HepG2 (cell line): ENCODE results near the gene ZNF606. TPM values are rescaled to one million over a fixed set of nuclear protein-coding genes. Genes with fewer than 3 reads are reported as not detected.
A peak's percentile ranks its signal among the peaks of the same experiment; 100 is the strongest.

Experiments used
- FLYWCH1 ChIP-seq: sonication (generic); formaldehyde crosslinking; IDR thresholded peaks from 2 replicates; pipeline ENCODE4 v1.8.1; 2023; ENCODE audit warnings: mild to moderate bottlenecking, missing genetic modification reagents
- FOXA3 ChIP-seq: IDR thresholded peaks from 2 replicates; pipeline ENCODE4 v1.6.1; 2016; ENCODE audit warnings: missing genetic modification reagents, missing compliant biosample characterization
- FUBP1 ChIP-seq: sonication (generic); formaldehyde crosslinking; IDR thresholded peaks from 2 replicates; pipeline ENCODE4 v1.5.1; 2020; ENCODE audit warnings: missing genetic modification reagents, mild to moderate bottlenecking, borderline replicate concordance
- GZF1 ChIP-seq: sonication (generic); formaldehyde crosslinking; IDR thresholded peaks from 2 replicates; pipeline ENCODE4 v1.5.1; 2020; ENCODE audit warnings: mild to moderate bottlenecking, missing genetic modification reagents
- HNRNPH1 ChIP-seq: fragments of 200-400 bp; formaldehyde crosslinking; optimal IDR thresholded peaks from 2 replicates; pipeline ENCODE3; 2017; ENCODE audit warnings: mild to moderate bottlenecking, low read depth, low read length
- HOXA7 ChIP-seq: sonication (generic); formaldehyde crosslinking; IDR thresholded peaks from 2 replicates; pipeline ENCODE4 v1.8.1; 2022; ENCODE audit warnings: mild to moderate bottlenecking, missing genetic modification reagents, moderate library complexity
- RBAK ChIP-seq: sonication (generic); formaldehyde crosslinking; IDR thresholded peaks from 2 replicates; pipeline ENCODE4 v1.5.1; 2020; ENCODE audit warnings: mild to moderate bottlenecking, missing genetic modification reagents
- REPIN1 ChIP-seq: sonication (generic); formaldehyde crosslinking; IDR thresholded peaks from 2 replicates; pipeline ENCODE4 v1.8.0; 2022; ENCODE audit warnings: missing genetic modification reagents, low read depth, mild to moderate bottlenecking, borderline replicate concordance
- SAP130 ChIP-seq: IDR thresholded peaks from 2 replicates; pipeline ENCODE4 v1.6.1; 2016; ENCODE audit warnings: low read depth
- SMC3 ChIP-seq: IDR thresholded peaks from 2 replicates; pipeline ENCODE4 v1.6.1; 2011; ENCODE audit warnings: low read length, improper control_type of control experiment
- THAP9 ChIP-seq: sonication (generic); formaldehyde crosslinking; IDR thresholded peaks from 2 replicates; pipeline ENCODE4; 2020; ENCODE audit warnings: missing genetic modification reagents, mild to moderate bottlenecking, borderline replicate concordance
- TOE1 ChIP-seq: sonication (generic); formaldehyde crosslinking; IDR thresholded peaks from 2 replicates; pipeline ENCODE4 v1.4.0; 2020; ENCODE audit warnings: mild to moderate bottlenecking, missing genetic modification reagents
- ZBTB38 ChIP-seq: sonication (generic); formaldehyde crosslinking; IDR thresholded peaks from 2 replicates; pipeline ENCODE4 v1.5.1; 2020; ENCODE audit warnings: mild to moderate bottlenecking, missing genetic modification reagents
- ZFX ChIP-seq: sonication (generic); formaldehyde crosslinking; IDR thresholded peaks from 2 replicates; pipeline ENCODE4 v1.4.0; 2020; ENCODE audit warnings: mild to moderate bottlenecking, low read depth, missing genetic modification reagents, moderate library complexity
- ZNF224 ChIP-seq: sonication (generic); formaldehyde crosslinking; IDR thresholded peaks from 2 replicates; pipeline ENCODE4 v1.5.0; 2020; ENCODE audit warnings: mild to moderate bottlenecking, missing genetic modification reagents
- ZNF253 ChIP-seq: sonication (generic); formaldehyde crosslinking; IDR thresholded peaks from 2 replicates; pipeline ENCODE4 v1.8.0; 2022; ENCODE audit warnings: mild to moderate bottlenecking, missing genetic modification reagents, borderline replicate concordance
- ZNF780A ChIP-seq: sonication (generic); formaldehyde crosslinking; IDR thresholded peaks from 2 replicates; pipeline ENCODE4 v1.8.0; 2022; ENCODE audit warnings: mild to moderate bottlenecking, missing genetic modification reagents, moderate library complexity
- ZSCAN31 ChIP-seq: sonication (generic); formaldehyde crosslinking; IDR thresholded peaks from 2 replicates; pipeline ENCODE4 v1.5.0; 2020; ENCODE audit warnings: low read depth, mild to moderate bottlenecking, missing genetic modification reagents
- polyA plus RNA-seq, 8 experiments: library from polyadenylated mRNA; depleted of rRNA in 3 of 8; stranded (reverse) in 7 of 8; unstranded in 1 of 8; fragments of >200 nt; fragmentation: Illumina TruSeq in 4 of 8; extraction: Trizol in 4 of 8; gene quantifications; 2 replicates each; pipeline versions ENCODE4 v1.2.1 to v1.2.3, GENCODE V29; 2011 to 2016; ENCODE audit warnings: low read depth in 4 of 8, missing spikeins in 1 of 8, mixed read lengths in 1 of 8; ENCODE audit not compliant: insufficient read depth in 1 of 8
- total RNA-seq, 5 experiments: library from RNA; depleted of rRNA; stranded (reverse); fragments of >200 nt; fragmentation: Illumina TruSeq; extraction: Trizol; gene quantifications; 2 replicates each; pipeline ENCODE4 v1.2.3, GENCODE V29; 2016; ENCODE audit warnings: low read depth in 1 of 5
- TF ChIP-seq, protein P1 (sequence below): sonication (generic); formaldehyde crosslinking; IDR thresholded peaks from 2 replicates; pipeline ENCODE4 v1.9.0; 2021; ENCODE audit warnings: missing genetic modification reagents, mild to moderate bottlenecking, borderline replicate concordance
- TF ChIP-seq, protein P2 (sequence below): IDR thresholded peaks from 2 replicates; pipeline ENCODE4 v1.6.1; 2016; ENCODE audit warnings: missing genetic modification reagents, missing compliant biosample characterization
- TF ChIP-seq, protein P3 (sequence below): sonication (generic); formaldehyde crosslinking; conservative IDR thresholded peaks from 2 replicates; pipeline ENCODE4 v1.8.0; 2022; ENCODE audit warnings: mild to moderate bottlenecking, moderate library complexity, missing genetic modification reagents

Gene ZNF606
- total and polyA plus RNA-seq, 2 of the 13 experiments (the other 11 are each of a cell fraction or from before 2014, with no cell fraction given) = 4.2 to 14.8 TPM

DNA sequence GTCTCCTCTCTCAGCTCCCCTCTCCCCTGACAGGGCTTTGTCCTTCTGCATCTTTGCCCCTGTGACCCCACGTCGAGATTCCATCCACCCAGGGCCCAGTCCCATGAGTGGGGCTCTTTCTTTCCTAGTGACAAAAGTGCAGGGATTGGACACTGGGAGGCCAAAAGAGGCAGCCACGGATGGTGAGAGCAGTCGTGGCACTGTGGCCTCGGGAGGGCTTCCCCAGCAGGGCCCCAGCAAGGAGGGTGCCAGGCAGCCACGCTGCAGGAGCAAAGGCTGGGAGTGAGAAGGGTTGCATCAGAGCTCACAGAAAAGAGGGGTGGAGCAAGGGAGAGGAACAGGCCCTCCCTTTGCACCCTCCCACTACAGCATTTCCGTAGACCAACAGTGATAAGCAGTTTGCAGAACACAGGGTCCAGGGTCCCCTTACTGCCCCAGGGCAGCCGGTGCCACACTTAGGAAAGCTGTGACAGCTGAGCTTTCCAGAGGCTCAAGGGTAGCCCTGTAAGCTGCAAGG, 36.1 kb upstream of the ZNF606 start (continued):
- TF ChIP-seq FUBP1 (CRISPR knock-in tag) = no peak
- TF ChIP-seq, protein P1, sequence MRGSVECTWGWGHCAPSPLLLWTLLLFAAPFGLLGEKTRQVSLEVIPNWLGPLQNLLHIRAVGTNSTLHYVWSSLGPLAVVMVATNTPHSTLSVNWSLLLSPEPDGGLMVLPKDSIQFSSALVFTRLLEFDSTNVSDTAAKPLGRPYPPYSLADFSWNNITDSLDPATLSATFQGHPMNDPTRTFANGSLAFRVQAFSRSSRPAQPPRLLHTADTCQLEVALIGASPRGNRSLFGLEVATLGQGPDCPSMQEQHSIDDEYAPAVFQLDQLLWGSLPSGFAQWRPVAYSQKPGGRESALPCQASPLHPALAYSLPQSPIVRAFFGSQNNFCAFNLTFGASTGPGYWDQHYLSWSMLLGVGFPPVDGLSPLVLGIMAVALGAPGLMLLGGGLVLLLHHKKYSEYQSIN (CRISPR knock-in tag) = no peak
- TF ChIP-seq GZF1 (CRISPR knock-in tag) = no peak
- TF ChIP-seq SMC3 = no peak
- peak; percentile 41; the same call in 1 of the 2 replicates for TF ChIP-seq REPIN1 (CRISPR knock-in tag)
- 0 out of 2 replicates have a peak, but pooled peaks have one; percentile 46 for TF ChIP-seq THAP9 (CRISPR knock-in tag)
- no peak for TF ChIP-seq HNRNPH1
- TF ChIP-seq HOXA7 (CRISPR knock-in tag) = no peak
- TF ChIP-seq ZNF780A (CRISPR knock-in tag) = peak; percentile 78; the same call in 1 of the 2 replicates
- TF ChIP-seq ZBTB38 (CRISPR knock-in tag) = peak; percentile 22; the same call in 1 of the 2 replicates
- TF ChIP-seq ZFX (CRISPR knock-in tag) = peak; percentile 56; the same call in 1 of the 2 replicates
- no peak for TF ChIP-seq ZNF224
- TF ChIP-seq, protein P2, sequence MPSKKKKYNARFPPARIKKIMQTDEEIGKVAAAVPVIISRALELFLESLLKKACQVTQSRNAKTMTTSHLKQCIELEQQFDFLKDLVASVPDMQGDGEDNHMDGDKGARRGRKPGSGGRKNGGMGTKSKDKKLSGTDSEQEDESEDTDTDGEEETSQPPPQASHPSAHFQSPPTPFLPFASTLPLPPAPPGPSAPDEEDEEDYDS = peak; percentile 12; the same call in 1 of the 2 replicates
- TF ChIP-seq ZNF253 (CRISPR knock-in tag) = no peak
- TF ChIP-seq RBAK = peak; percentile 80; the same call in 1 of the 2 replicates
- no peak for TF ChIP-seq FLYWCH1 (CRISPR knock-in tag)
- no peak for TF ChIP-seq FOXA3 (CRISPR knock-in tag)
- TF ChIP-seq, protein P3, sequence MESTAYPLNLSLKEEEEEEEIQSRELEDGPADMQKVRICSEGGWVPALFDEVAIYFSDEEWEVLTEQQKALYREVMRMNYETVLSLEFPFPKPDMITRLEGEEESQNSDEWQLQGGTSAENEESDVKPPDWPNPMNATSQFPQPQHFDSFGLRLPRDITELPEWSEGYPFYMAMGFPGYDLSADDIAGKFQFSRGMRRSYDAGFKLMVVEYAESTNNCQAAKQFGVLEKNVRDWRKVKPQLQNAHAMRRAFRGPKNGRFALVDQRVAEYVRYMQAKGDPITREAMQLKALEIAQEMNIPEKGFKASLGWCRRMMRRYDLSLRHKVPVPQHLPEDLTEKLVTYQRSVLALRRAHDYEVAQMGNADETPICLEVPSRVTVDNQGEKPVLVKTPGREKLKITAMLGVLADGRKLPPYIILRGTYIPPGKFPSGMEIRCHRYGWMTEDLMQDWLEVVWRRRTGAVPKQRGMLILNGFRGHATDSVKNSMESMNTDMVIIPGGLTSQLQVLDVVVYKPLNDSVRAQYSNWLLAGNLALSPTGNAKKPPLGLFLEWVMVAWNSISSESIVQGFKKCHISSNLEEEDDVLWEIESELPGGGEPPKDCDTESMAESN = 0 out of 2 replicates have a peak, but pooled peaks have one; percentile 36
- peak; percentile 37; the same call in 1 of the 2 replicates for TF ChIP-seq SAP130 (CRISPR knock-in tag)
- no peak for TF ChIP-seq ZSCAN31 (CRISPR knock-in tag)
- no peak for TF ChIP-seq TOE1 (CRISPR knock-in tag)
